Activated CD4-positive, alpha-beta T cell treated with anti-CD3 and anti-CD28 coated beads for 24 hours (primary cell): Measurements from ENCODE around the gene BFAR.
"Not testable (repeated sequence)": the region's sequence is repeated elsewhere in the genome, so short reads cannot be mapped to it uniquely, and the experiment has no call there.

Experiments
- DNase-seq, 2 donors: peaks; one replicate each; pipeline ENCODE4 v3.0.0-alpha.2; 2020; ENCODE audit warnings: low read depth in 2 of 2

BFAR gene

GRCh38 chr16:14635395-14636165, 2.8 kb downstream of the BFAR start:
- DNase-seq: no peak

- DNase-seq: not testable (repeated sequence)
Observed at GRCh38 chr16:14636179-14636950, 3.6 kb downstream of the BFAR start.

GRCh38 chr16:14636951-14637240, 4.1 kb downstream of the BFAR start:
- not testable (repeated sequence) for DNase-seq

- DNase-seq: no peak
Observed at GRCh38 chr16:14640538-14640937, 7.8 kb downstream of the BFAR start.

- no peak for DNase-seq
Observed at GRCh38 chr16:14641206-14641605, 8.5 kb downstream of the BFAR start.

- DNase-seq: no peak
Observed at GRCh38 chr16:14641926-14642325, 9.2 kb downstream of the BFAR start.

GRCh38 chr16:14649816-14650215, 17.1 kb downstream of the BFAR start:
- DNase-seq: no peak

- DNase-seq: no peak
Observed at GRCh38 chr16:14650629-14651028, 17.9 kb downstream of the BFAR start.

DNA sequence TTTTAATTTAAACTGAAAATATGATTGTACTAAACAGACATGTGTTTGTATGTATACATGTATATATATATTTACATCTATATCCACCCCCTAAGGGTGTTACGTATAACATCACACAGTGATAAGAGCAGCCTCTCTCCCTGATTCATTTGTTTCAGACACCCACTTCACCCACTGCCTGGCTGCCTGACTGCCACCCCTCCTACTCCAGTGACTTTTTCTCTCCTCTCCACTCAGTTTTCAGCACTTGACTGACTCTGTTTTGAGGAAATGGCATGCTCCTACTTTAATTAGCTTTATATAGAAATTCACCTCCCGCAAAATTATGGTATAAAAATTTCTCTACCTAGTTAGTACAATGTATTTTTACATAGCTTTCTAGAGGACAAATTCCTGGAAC, 20.0 kb downstream of the BFAR start:
- DNase-seq: no peak

DNA sequence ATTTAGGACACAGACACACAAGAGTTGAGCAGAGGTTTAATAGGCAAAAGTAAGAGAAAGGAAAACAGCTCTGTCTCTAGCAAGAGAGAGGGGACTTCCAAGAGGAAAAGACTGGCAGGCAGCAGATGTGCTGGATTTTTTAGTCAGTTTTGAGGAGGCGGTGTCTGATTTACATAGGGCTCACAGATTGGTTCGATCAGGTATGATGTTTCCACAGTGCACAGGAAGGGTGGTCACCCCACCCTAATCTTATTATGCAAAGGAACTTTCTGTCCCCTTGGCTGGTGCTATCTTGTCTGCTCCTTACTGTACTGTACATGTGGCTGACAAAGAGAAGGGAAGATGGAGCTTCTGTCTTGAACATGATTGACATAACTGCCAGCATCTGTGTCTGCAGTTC, 25.3 kb downstream of the BFAR start:
- DNase-seq: no peak

- DNase-seq: no peak
Observed at GRCh38 chr16:14667347-14668266, 34.9 kb downstream of the BFAR start.

DNA sequence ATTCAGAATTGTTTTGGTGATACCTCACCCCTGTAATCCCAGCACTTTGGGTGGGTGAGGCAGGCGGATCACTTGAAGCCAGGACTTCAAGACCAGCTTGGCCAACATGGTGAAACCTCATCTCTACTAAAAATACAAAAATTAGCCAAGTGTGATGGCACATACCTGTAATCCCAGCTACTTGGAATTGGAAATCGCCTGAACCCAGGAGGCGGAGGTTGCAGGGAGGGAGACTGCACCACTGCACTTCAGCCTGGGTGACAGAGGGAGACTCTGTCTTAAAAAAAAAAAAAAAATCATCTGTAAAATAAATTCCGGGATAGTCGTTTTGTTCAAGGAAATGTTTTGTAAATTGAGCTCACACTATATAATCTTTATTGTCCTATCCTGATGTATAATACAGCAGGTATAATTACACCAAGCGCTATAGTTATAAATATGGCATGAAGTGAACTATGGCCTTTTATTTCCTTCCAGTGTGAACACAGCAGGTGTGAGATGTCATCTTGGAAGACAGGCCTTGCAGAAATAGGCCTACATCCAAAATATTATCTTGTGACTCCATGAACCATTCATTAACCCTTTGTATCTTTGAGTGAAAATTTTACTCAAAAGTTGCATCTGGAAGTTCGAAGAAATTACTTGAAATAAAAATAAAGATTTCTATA, 35.9 kb downstream of the BFAR start:
- no peak for DNase-seq

GRCh38 chr16:14669776-14670175, 37.0 kb downstream of the BFAR start:
- DNase-seq: no peak

GRCh38 chr16:14672403-14672971, 39.7 kb downstream of the BFAR start:
- DNase-seq: no peak

- DNase-seq: no peak
Observed at GRCh38 chr16:14676633-14677032, 43.9 kb downstream of the BFAR start.

DNA sequence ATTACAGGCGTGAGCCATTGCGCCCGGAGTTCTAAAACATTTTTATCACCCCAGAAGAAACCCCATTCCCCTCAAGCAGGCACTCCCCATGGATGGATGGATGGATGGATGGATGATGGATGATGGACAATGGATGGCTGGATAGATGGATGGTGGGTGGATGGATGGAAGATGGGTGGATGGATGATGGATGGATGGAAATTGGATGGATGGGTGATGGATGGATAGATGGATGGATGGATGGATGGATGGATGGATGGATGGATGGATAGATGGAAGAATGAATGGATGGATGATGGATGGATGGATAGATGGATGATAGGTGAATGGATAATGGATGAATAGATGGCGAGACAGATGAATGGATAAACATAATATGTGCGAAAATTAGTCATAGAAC, 44.9 kb downstream of the BFAR start:
- DNase-seq: no peak

DNA sequence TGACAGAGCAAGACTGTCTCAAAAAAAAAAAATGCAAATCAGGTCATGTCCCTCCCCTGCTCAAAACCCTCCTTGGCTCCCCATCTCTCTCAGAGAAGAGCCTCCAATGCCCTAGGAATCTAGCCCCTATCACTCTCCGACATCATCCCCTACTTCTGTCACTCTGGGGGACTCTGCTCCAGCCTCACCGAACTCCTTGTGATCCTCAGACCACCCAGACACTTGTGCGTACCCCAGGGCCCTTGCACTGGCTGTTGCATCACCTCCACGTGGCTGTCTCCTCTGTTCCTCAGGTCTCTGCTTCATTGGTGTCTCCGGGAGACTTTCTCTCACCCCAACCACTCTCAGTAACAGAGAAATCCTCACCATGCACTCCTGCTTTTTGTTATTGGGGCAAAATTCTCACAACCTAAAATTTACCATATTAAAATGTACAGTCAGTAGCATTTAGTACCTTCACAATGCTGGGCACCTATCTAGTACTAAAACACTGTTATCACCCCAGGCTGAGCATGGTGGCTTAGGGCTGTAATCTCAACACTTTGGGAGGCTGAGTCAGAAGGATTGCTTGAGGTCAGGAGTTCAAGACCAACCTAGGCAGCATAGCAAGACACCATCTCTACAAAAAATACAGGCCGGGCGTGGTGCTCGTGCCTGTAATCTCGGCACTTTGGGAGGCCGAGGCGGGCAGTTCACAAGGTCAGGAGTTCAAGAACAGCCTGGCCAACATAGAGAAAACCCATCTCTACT, 46.2 kb downstream of the BFAR start:
- no peak for DNase-seq

DNA sequence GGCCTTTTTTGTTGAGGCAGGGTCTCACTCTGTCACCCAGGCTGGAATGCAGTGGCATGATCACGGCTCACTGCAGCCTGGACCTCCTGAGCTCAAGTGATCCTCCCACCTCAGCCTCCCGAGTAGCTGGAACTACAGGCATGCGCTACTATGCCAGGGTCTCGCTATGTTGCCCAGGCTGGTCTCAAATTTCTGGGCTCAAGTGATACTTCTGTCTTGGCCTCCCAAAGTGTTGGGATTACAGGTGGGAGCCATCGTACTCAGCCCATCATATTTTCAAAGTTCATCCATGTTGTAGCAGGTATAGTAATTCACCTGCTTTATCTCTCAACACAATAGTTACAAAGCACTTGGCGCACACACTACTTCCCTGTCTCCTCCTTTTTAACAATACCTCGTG, 47.6 kb downstream of the BFAR start:
- not testable (repeated sequence) for DNase-seq

DNA sequence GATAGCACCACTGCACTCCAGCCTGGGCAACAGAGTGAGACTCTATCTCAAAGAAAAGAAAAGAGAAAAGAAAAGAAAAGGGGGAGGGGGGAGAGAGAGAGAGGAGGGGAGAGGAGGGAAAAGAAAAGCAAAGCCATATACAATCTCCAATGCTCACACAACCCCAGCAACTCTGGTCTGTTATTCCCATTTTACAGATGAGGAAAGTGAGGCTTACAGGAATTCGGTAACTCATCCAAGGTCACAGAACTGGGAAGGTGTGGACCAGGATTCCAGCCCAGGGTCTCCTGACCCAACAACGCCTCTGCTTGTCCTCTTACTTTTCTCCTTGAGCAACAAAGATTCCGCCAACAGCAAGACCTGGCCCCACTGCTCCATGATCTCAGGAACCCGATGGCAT, 48.4 kb downstream of the BFAR start:
- no peak for DNase-seq

GRCh38 chr16:14682121-14682520, 49.4 kb downstream of the BFAR start:
- no peak for DNase-seq
